HG03432 (cell line): Measurements from ENCODE around the gene TSPAN18.
A peak's percentile ranks its signal among the peaks of the same experiment; 100 is the strongest.

ENCODE experiments used
- ATAC-seq: cut with Tn5 transposase; IDR thresholded peaks from one replicate; pipeline ENCODE4 v1.9.1; 2021; ENCODE audit warnings: mild to moderate bottlenecking, moderate library complexity; ENCODE audit not compliant: unreplicated experiment

Gene TSPAN18

GRCh38 chr11:44861849-44862557 lies 135.2 kb downstream of the TSPAN18 start:
- ATAC-seq = peak; percentile 100

DNA sequence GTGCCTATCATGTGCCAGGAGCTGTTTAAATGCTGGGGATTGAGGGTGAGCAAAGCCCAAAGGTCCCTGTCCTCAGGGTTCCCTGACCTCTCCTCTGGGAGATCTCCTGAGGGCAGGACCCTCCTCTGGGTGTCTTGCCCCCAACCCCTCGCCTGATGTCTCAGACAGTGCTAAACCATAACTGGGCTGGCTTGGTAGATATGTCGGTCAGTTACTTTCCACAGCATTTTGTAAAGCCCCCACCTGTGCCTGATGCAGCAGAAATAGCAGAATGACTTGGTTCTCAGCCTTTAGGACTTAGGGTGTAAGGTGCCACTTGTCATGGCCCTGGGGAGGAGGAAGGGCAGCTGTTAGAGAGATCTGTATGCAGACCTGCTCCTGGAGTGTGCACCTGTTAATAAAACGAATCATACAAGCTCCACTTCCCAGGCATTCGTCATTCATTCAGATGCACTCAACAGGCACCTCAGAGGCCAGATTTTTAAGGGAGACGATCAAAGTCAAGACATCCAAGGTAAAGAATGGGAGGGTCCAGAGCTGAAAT lies 135.9 kb downstream of the TSPAN18 start:
- no peak for ATAC-seq

GRCh38 chr11:44863231-44863630 lies 136.5 kb downstream of the TSPAN18 start:
- ATAC-seq = no peak

DNA sequence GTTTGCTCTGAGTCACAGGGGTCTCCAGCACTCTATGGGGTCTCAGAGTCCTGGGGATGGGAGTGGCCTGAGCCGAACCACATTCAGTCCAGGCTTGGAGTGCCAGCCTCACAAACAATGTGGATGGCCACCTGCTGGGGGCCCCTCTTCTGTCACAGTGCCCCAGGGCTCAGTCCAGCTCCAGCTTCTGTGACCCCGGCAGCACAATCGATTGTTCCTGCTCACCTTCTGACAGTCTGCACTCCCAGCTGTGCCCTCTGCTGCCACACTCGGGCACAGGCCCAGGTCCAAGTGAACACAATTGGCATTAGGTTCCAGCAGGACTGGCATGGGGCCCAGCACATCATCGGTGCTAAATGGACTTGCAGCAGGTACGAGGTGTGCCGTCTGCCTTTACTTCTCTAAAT lies 139.1 kb downstream of the TSPAN18 start:
- ATAC-seq = no peak

DNA sequence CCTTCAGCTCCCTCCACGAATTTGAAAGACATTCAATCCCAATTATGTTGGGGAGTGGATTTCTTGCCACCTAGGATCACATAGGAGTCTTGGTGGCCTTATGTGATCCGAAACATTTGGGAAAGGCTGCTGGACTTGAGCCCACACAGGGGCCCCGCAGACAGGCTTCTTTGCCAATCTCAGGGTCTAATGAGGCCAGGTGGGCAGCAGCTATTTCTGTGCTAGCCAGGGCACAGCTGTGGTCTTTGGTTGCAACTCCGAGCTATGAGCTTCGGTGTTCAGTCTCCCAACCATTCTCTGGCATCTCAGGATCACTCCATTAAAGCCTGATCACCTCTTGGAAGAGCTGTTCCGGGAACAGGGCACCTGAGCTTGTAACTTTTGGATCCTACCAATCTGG lies 139.5 kb downstream of the TSPAN18 start:
- no peak for ATAC-seq

GRCh38 chr11:44868021-44868420 lies 141.3 kb downstream of the TSPAN18 start:
- ATAC-seq = no peak

GRCh38 chr11:44868455-44869421 lies 142.0 kb downstream of the TSPAN18 start:
- no peak for ATAC-seq

DNA sequence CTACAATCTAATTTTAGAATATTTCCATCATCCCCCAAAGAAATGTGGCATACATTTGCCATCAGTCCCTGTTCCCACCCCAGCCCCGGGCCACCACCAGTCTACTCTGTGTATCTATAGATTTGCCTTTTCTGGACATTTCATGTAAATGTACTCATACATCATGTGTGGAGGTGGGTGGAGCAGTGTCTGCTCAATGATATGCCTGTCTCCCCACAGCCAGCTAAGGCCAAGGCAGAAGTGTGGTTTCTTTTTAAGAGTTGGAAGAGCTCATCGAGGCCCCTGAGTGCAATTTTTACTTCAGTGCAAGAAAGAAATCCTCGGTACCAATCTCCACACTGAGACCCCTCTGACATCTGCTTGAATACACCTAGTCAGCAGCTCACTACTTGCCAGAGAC lies 143.4 kb downstream of the TSPAN18 start:
- ATAC-seq = no peak

DNA sequence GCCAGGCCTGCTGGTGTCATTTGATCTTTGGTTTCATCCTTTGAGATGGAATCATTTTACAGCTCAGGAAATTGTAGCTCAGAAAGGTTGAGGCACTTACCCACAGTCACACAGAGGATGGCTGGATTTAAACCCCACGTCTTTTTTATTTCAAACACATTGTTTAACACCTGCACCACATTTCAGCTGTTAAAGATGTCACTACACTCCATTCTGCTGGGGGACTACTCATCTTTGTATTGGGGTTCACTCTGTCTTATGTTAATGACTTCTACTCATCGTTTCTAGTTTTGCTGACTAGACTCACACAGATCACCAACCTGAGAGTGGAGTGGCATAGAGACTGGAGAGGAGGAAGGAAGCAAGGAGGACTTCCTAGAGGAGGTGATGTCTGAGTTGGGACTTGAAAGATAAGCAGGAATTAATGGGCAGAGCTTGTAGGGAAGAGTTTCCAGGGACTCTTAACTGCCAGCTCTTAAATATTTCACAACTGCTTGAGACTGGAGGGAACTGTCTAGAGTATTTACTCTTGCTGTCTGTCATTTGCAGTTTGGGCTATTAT lies 143.9 kb downstream of the TSPAN18 start:
- no peak for ATAC-seq

- ATAC-seq = peak; percentile 92
These were observed 144.9 kb downstream of the TSPAN18 start for GRCh38 chr11:44871682-44872081.

DNA sequence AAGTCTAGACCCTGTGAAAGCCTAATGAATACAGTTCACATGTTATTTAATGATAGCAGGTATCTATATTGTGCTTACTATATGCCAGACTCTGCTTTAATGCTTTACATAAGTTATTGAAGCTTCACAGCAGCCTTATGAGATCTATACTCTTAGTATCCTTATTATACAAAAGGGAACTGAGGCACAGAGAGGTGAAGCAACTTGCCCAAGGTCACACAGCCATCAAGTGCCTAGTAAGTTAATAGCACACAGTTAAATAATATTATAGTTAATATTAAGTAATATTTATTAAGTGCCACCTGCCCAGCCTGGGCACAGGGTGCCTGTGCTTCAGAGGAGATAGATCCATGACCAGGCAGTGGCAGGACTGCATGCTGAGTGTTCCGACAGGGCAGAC lies 145.8 kb downstream of the TSPAN18 start:
- no peak for ATAC-seq

DNA sequence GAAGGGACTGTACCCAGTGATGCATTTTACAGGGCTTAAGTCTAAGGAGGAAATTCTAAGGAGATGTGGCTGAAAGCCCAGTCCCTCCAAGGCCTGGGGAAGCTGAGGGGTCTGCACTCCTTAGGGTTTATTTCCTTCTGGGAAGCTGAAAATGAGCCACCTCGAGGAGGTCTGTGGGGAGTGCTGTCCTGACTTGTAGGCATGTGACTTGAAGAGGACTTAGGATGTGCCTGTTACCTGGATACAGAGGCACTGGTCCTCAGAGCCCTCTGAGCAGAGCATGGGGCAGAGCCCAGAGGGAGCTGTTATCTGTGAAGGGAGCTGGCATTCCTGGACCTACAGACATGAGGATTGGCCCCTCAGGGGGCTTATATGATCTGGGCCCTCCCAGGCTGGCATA lies 146.8 kb downstream of the TSPAN18 start:
- no peak for ATAC-seq

DNA sequence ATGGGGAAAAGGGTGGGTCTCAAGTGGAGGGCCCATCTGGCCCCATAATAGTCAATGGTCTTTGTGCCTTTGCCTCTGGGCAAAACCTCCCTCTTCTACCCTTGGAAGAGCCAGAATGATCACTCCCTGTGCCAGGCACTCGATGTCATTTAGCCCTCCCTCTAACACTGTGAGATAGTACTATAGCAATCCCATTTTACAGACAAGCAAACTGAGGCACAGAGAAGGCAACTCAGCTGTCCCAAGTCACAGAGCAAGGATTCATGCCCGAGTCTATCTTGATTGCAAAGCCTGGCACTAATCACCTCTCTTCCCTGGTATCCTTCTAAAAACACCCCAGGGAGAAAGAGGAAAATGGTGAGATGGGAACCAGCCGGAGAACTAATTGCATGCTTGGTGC lies 147.5 kb downstream of the TSPAN18 start:
- ATAC-seq = no peak

DNA sequence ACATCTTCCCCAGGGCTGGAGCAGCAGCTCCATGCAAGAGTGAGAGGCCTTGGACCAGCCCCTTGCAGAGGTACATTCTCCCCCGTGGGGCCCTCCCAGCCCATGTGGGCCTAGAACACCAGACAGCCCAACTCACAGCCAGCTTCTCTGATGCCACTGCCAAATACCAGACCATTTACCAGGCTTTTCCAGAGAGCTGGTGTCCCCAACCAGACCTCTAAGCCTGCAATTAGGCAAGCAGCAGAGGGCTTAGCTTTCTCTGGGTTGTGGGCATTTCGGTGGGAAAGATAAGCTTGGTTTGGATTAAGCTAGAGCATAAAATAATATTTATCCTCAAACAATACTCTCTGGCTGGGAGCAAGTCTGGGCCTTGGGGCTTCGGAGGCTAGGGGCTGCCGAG lies 148.3 kb downstream of the TSPAN18 start:
- ATAC-seq = no peak

DNA sequence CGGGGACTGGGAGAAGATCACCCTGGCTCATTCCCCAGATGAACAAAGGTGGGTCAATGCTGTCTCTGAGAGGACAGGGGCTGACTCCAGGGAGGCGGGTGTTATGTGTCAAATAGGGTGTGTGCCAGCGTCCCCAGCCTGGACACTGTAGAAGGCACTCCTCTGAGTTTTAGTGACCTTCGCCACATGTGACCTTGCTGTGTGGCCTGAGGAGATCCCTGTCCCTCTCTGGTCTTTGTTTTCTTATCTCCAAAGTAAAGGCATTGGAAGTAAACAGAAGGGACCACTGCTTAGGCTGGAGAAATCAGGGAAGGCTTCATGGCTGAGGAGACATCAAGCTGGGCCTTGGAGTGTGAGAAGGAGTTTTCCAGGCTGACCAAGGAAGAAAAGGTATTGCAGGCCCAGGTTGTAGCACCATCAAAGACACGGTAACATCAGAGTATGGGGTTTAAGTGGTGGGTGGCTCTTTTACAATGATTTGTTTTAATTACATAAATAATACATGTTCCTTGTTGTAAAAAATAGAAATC lies 149.5 kb downstream of the TSPAN18 start:
- no peak for ATAC-seq

DNA sequence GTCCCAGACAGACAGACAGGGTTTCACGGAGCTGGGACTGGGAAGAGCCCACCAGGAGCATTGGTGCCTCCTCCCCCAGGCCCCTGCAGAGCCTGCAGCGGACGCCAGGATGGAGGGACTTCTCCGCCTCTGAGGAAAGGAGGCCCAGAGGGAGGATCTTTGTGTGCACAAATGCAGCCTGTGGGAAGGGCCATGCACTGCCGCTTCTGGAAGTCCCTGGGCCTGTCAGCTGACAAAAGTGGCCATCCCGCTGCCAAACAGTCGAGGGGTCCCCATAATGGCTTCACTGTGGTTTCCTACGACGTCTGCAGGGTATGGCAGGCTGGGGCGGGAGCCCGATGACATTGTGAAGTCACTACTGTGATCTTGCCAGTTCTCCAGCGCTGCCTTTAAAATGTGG lies 150.1 kb downstream of the TSPAN18 start:
- ATAC-seq = no peak

GRCh38 chr11:44877571-44878497 lies 151.1 kb downstream of the TSPAN18 start:
- no peak for ATAC-seq

DNA sequence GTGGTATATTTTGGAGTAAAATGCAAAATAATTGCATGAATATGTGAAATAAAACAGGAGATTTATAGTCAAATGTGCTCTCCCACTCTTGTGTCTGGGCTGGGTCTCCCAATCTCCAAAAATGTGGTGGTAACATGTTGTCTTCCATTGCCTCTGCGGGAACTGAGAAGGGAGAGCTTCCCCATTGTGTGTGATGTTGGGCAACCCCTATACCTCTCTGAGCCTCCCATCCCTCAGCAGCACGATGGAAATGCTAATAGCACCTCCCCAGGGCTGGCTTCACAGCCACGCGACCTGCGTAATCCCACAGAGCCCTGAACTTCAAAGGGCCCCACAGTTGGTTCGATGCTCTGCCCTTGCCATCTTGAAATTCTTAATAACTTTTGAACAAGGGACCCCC lies 151.9 kb downstream of the TSPAN18 start:
- ATAC-seq = no peak

GRCh38 chr11:44879432-44879831 lies 152.7 kb downstream of the TSPAN18 start:
- no peak for ATAC-seq

GRCh38 chr11:44880511-44880910 lies 153.7 kb downstream of the TSPAN18 start:
- no peak for ATAC-seq
